ENCODE measurements around the gene CELA1.

DNA sequence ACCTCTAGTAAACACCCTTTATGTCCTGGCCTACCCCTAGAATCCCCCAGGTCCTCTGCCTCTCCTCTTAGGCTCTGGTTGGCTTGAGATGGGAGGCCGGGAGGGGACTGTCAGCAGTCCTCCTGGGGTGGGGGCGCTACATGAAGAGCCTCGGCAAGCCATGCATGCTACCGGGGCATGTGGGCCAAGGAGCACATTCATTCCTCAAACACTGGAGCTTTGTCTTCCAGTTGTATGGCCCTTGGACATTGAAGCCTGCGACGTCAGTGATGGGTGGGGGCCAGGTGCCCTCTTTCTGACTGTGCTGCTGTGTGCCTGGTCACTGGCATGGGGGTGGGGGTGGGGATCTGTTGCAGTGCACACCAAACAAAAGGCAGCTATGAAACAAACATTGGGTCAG is 15.8 kb upstream of the CELA1 start:
- no peak for TF ChIP-seq SUZ12 (IDR thresholded peaks at IDR 0.05; ENCODE audit: extremely low read depth, insufficient read depth, insufficient read length)
- TF ChIP-seq YY1 (IDR thresholded peaks at IDR 0.05; ENCODE audit: insufficient read depth, insufficient read length) = no peak

Data from NT2/D1 (cell line).